LHCN-M2 (cell line): ENCODE data around the gene DNMT3A. TPM values are rescaled to one million over a fixed set of nuclear protein-coding genes. Genes with fewer than 3 reads are reported as not detected.

Source experiments
- DNase-seq: peaks from one replicate; pipeline ENCODE4 v3.0.0-alpha.2; 2012; ENCODE audit warnings: low read depth
- total RNA-seq: library from RNA; depleted of rRNA; stranded (reverse); fragments of >200 nt; gene quantifications from 2 replicates; pipeline ENCODE4 v1.2.3, GENCODE V29; 2014

The DNMT3A gene
- total RNA-seq, 1 experiment from 2014 or later: 5.0 TPM

- DNase-seq: peak; percentile 47
These were observed 5.6 kb upstream of the DNMT3A start for GRCh38 chr2:25347205-25347815.

- DNase-seq: no peak
These were observed 1.6 kb upstream of the DNMT3A start for GRCh38 chr2:25343187-25343825.

DNA sequence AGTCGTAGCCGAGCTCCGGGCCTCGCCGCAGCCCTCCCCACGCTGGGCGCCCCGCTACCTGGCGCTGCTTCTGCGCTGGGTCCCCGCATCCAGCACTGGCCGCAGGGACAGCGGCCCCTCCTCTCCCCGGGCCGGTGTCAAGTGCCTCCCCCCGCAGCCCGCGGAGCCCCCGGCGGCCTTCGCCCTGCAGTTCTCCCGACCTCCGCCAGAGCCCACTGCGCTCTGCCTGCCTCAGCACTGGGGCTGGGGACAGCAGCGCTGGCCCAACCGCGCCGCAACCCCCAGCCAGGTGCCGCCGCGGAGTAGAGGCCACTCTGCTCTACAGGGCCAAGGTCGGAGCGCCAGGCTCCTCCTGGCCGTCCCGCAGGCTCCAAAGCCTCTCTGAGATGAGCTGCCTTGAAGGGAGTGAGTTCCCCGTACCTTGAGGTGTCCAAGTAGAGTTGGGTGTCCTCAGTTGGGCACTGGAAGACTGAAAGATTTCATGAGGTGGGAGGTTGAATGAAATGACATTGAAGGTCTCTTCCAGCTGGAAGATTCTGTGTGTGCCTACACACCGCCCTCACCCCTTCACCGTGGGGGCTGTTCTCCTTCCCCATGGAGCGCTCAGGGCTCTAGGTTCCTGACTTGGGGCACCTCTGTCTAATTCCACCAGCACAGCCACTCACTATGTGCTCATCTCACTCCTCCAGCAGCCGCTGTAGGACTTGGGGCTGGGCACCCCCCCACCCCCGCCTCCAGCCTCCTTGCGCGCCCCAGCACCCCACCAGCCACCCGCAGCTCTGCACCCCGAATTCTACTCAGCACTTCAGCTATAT lies 854 bp upstream of the DNMT3A start:
- DNase-seq: peak; percentile 69

DNA sequence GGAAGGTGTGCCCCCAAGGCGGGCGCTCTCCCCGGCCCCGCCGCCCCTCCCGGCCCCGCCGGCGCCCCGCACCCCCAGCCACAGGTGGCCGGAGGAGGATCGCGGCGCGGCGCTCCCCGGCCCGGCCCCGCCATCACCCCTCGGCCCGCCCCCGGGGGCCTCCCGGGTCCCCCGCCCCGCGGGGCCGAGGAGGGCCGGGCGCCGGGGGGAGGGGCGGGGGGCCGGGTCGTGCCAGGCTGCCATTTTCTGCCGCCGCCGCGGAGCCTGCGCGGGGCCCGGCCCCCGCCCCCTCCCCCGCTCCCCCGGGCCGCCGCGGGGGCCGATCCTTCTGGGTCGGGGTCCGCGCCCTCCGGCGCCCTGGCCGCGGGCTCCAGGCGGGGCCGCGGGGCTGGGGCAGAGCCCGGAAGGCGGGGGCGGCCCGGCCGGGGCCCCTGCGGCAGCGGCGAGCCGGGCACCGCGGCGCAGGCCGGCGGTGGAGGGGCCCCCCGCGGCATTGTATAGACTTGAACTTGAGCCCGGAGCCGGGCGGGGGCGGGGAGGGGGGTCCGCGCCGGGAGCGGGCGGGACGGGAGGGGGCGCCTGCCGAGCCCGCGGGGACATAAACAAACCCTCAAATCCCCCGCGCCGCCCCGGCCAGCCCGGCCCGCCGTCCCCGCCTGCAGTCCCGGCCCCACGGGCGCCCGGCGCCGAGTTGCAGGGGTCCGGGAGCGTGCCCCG lies 556 bp downstream of the DNMT3A start:
- no peak for DNase-seq

- no peak for DNase-seq
These were observed 1.4 kb downstream of the DNMT3A start for GRCh38 chr2:25340181-25340921.

GRCh38 chr2:25339791-25340180 lies 1.9 kb downstream of the DNMT3A start:
- DNase-seq: no peak

DNA sequence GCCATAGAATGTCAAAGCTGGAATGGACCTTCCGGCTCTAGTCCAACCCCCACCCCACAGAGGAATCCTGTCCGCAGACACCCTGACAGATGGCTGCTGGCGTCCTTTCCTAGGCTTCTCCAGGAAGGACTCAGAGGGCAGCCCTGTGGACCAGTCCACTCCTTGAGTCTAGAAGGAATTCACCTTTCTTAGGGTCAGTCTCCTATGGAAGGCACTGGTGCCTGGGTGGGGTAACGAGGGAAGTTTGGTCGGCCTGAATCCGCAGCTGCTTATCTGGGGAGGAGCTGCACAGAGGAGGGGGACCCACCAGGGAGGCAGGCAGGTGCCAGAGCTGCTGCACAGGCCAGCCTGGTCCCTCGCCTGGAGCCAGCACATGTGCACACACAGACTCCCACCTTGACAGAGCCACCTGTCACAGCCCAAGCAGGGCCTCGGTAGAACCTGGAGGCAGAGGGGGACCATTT lies 2.5 kb downstream of the DNMT3A start:
- no peak for DNase-seq

DNA sequence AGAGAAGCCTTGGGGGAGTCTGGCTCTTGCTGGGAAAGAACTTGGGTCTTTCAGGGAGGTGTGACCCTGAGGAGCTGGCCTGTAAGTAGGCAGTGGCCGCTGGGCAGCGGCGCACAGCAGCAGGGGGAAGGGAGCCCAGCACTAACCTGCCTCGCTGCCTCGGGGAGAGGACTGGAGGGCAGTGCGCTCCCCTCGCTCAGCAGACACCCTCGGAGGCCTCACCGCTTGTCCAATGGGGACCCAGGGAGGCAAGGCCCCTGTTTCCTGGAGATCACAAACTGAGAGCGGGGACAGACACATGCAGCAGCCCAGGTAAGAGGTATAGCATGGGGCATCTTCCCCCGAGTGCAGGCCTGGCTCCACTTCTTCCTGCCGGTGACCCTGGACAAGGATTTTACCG lies 3.3 kb downstream of the DNMT3A start:
- no peak for DNase-seq

DNA sequence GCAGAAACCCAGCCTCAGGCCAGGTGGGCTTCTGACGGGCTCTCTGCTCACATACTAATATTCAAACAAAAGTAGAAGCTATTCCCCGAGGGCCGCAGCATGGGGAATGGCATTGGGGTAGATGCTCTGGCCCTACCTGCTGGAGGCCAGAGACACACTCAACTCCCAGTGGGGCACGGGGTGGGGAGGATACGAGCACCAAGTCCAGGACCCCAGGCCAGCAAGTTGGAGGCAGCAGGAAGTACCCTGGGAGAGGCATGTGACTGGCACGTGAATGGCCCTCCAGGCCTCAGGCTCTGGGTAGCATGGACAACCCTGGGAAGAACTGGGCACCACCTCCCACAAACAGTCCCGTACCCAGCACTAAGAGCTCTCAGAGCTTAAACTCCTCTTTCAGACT lies 3.8 kb downstream of the DNMT3A start:
- no peak for DNase-seq

DNA sequence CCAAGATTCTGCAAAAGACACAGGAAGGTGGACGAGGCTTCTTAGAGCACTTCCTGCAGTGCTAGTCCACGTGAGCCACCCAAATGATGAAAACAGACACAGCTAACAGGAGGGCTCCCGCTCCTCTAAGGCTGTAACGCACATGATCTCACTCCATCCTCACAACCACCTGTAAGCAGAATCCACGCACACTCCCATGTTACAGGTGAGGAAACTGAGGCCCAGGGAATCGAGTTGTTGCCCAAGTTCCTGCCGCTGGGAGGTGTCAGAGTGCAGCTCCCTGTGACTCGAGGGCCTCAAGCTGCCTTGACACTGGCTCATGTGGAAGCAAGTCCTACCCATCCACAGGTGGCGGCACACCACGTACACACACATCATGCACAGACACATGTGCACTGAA lies 4.4 kb downstream of the DNMT3A start:
- DNase-seq: no peak

DNA sequence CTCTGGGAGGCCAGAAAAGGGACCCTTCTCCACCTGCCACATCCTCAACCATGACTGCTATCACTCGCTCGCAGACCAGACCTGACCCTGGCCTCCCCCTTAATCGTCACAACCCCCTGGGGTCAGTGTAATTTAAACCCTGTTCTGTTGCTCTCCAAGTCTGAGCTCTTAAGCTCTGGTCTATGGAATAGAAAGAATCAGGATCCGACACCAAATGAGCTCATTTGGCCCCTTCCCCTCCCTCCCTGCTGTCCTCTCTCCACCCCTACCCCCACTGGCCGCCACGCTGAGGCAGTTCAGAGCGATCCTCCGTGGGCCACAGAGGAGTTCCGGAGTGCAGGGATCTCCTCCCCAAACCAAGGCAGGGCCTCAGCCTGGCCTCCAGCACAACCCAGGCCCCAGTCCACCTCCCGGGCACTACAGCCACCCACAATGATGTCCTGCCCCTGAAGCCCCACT lies 5.3 kb downstream of the DNMT3A start:
- DNase-seq: no peak

DNA sequence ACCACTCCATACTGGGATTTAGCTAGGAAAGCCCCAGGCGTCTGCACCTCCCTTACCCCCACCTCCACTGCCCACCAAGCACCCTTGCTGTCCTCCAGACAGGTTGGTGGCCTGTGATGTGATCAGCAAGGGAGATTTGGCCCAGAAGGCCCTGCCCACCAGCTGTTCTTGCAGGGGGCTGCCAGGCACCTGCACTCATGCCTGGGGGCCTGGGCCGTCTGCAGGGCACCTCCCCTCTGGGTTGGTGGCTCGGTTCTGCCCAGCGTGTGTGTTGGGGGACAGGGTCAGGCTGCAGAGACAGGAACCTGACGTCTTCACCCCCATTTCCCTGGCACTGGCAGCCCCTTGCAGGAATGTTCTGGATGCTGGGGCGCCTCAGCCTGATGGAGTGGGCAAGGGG lies 5.8 kb downstream of the DNMT3A start:
- no peak for DNase-seq

- DNase-seq: no peak
These were observed 6.5 kb downstream of the DNMT3A start for GRCh38 chr2:25335204-25335603.

- no peak for DNase-seq
These were observed 7.2 kb downstream of the DNMT3A start for GRCh38 chr2:25334482-25334881.

DNA sequence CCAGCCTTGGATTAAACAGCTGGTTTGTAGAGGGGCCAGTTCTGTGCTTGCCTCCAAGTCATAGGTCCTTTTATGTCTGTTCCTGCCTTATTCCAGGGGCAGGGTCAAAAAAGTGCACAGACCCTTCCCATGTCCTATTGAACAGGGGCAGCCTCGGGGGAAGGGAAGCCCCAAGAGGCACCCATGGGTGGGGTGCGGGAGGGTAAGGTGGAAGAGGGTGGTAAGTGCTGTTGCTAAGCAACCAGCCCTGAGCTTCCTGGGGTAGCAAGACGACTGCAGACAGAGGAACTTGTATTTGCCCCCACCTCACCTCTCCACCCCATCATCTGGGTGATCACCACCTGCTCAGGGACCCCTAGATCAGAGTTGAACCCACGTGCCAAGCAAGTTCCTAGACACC lies 7.7 kb downstream of the DNMT3A start:
- DNase-seq: no peak

DNA sequence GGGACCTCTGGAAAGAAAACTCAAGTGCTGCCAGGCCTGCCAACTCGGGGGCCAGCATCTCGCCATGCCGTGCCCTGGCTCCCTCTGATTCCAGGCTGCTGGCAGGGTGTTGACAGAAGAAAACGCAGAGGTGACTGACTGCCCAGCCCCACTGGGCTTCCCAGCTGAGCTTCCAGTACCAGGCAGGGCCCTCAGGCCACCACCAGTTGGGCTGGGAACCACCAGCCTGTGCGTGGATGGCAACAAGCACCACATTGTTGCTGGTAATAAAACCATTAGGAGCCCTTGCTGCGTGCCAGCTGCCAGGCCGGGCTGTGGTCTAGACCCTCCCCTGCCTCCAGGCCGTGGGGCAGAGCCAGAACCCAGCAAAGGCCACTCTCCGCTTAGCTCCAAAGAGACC lies 9.2 kb downstream of the DNMT3A start:
- no peak for DNase-seq

GRCh38 chr2:25331686-25332365 lies 9.9 kb downstream of the DNMT3A start:
- no peak for DNase-seq

DNA sequence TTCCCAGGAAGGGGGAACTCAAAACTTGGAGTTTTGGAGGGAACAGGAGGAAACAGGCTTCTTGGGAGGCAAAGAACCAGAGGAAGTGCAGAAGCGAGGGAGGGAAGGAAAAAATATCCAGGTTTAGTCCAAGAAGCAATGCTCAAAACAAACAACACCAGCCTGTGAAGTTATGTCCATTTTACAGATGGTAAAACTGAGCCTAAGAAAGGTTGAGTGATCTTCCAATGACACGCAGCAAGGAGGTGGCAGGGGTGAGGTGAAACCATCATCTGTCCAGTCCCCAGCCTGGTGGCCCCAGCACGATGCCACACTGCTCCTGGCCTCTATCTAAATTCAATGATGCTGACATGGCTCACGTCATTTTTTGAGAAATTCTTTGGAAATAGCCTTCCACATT lies 10.8 kb downstream of the DNMT3A start:
- no peak for DNase-seq

GRCh38 chr2:25330273-25330672 lies 11.5 kb downstream of the DNMT3A start:
- no peak for DNase-seq
